Neuronal stem cell (in vitro differentiated cells): ENCODE measurements around the gene ATP6V1B1.
A peak's percentile ranks its signal among the peaks of the same experiment; 100 is the strongest.

Experiments used
- DNase-seq: peaks from one replicate; pipeline ENCODE4 v3.0.0-alpha.2; 2013; ENCODE audit warnings: low spot score
- H2AFZ ChIP-seq: one replicate; pipeline ENCODE4 v1.6.1; 2013; ENCODE audit warnings: mild to moderate bottlenecking, low read length, inconsistent platforms
- H2AK5ac ChIP-seq: 2 replicates; pipeline ENCODE4 v1.6.1; 2013; ENCODE audit warnings: low read depth, mild to moderate bottlenecking, inconsistent platforms, low read length, moderate library complexity, mixed read lengths
- H2BK120ac ChIP-seq: 2 replicates; pipeline ENCODE4 v1.6.1; 2013; ENCODE audit warnings: low read depth, mild to moderate bottlenecking, inconsistent platforms, low read length, moderate library complexity, mixed read lengths
- H2BK12ac ChIP-seq: one replicate; pipeline ENCODE4 v1.6.1; 2013; ENCODE audit warnings: low read length, inconsistent platforms
- H2BK15ac ChIP-seq: 2 replicates; pipeline ENCODE4 v1.6.1; 2013; ENCODE audit warnings: mild to moderate bottlenecking, low read length, inconsistent platforms, mixed read lengths
- H2BK5ac ChIP-seq: one replicate; pipeline ENCODE4 v1.6.1; 2013; ENCODE audit warnings: inconsistent platforms, mild to moderate bottlenecking, low read length, moderate library complexity
- H3K14ac ChIP-seq: one replicate; pipeline ENCODE4 v1.6.1; 2013; ENCODE audit warnings: low read length, inconsistent platforms
- H3K18ac ChIP-seq: 2 replicates; pipeline ENCODE4 v1.6.1; 2013; ENCODE audit warnings: low read length, inconsistent platforms
- H3K23ac ChIP-seq: 2 replicates; pipeline ENCODE4 v1.6.1; 2013; ENCODE audit warnings: low read depth, mild to moderate bottlenecking, mixed read lengths, low read length, inconsistent platforms; ENCODE audit not compliant: poor library complexity
- H3K27ac ChIP-seq: replicated peaks from 3 replicates; pipeline ENCODE4 v1.5.1; 2013; ENCODE audit warnings: low read length, inconsistent platforms
- H3K27me3 ChIP-seq, 3 experiments: 2 replicates each; pipeline ENCODE4 v1.6.1; 2013; ENCODE audit warnings: low read length in 3 of 3, mild to moderate bottlenecking in 2 of 3, inconsistent platforms in 1 of 3, low read depth in 1 of 3, mixed read lengths in 1 of 3, moderate library complexity in 1 of 3; ENCODE audit not compliant: control insufficient read depth in 3 of 3, insufficient read depth in 3 of 3
- H3K36me3 ChIP-seq, 2 donors: replicated peaks in 1 of 2; 2 replicates each; pipeline ENCODE4 v1.6.1; 2013; ENCODE audit warnings: low read length in 2 of 2; ENCODE audit not compliant: control insufficient read depth in 2 of 2, insufficient read depth in 2 of 2
- H3K4ac ChIP-seq: 2 replicates; pipeline ENCODE4 v1.6.1; 2013; ENCODE audit warnings: inconsistent platforms, mild to moderate bottlenecking, low read length, moderate library complexity
- H3K4me1 ChIP-seq, 2 donors: 1 replicate in 1 of 2; 2 replicates in 1 of 2; pipeline ENCODE4 v1.6.1; 2013; ENCODE audit warnings: low read length in 2 of 2, low read depth in 1 of 2; ENCODE audit not compliant: control insufficient read depth in 2 of 2, insufficient read depth in 1 of 2
- H3K4me2 ChIP-seq: one replicate; pipeline ENCODE4 v1.6.1; 2013; ENCODE audit warnings: mild to moderate bottlenecking, low read length, inconsistent platforms; ENCODE audit not compliant: insufficient read depth, poor library complexity, severe bottlenecking
- H3K4me3 ChIP-seq, 2 donors: 2 replicates each; pipeline ENCODE4 v1.5.1; 2013; ENCODE audit warnings: low read length in 2 of 2, mild to moderate bottlenecking in 2 of 2, inconsistent platforms in 1 of 2, moderate library complexity in 1 of 2
- H3K79me1 ChIP-seq: one replicate; pipeline ENCODE4 v1.6.1; 2013; ENCODE audit warnings: low read depth, mild to moderate bottlenecking, inconsistent platforms, low read length, moderate library complexity
- H3K9ac ChIP-seq: one replicate; pipeline ENCODE4 v1.6.1; 2013; ENCODE audit warnings: mild to moderate bottlenecking, low read depth, low read length, inconsistent platforms; ENCODE audit not compliant: poor library complexity
- H3K9me3 ChIP-seq, 2 donors: replicated peaks in 1 of 2; 2 replicates each; pipeline versions ENCODE3 to v1.6.1; 2013; ENCODE audit warnings: low read length in 2 of 2, mild to moderate bottlenecking in 2 of 2, inconsistent platforms in 1 of 2, low read depth in 1 of 2, mixed read lengths in 1 of 2, moderate library complexity in 1 of 2; ENCODE audit not compliant: control insufficient read depth in 2 of 2, insufficient read depth in 1 of 2
- H4K8ac ChIP-seq: one replicate; pipeline ENCODE4 v1.6.1; 2013; ENCODE audit warnings: low read depth, mild to moderate bottlenecking, inconsistent platforms, low read length, moderate library complexity
- H4K91ac ChIP-seq: one replicate; pipeline ENCODE4 v1.6.1; 2013; ENCODE audit warnings: low read length, low read depth, mild to moderate bottlenecking, inconsistent platforms; ENCODE audit not compliant: poor library complexity
- WGBS, 2 donors: extraction: QIAGEN DNeasy Blood & Tissue Kit; methylation state at CpG; one replicate each; pipeline ENCODE4 v1.1.7; 2013; ENCODE audit warnings: missing lambda C conversion rate in 2 of 2, mixed read lengths in 1 of 2; ENCODE audit not compliant: insufficient read length in 2 of 2, insufficient replicate concordance in 1 of 2; ENCODE audit errors: extremely low coverage in 2 of 2; 5-methylcytosine and 5-hydroxymethylcytosine counted together

Gene ATP6V1B1

GRCh38 chr2:70979180-70979488 is 43.4 kb downstream of the ATP6V1B1 start:
- H2BK5ac ChIP-seq, result no peak overlapping the region
- no peak overlapping the region for H4K91ac ChIP-seq
- H3K9me3 ChIP-seq, result no peaks in the 10 kb centered on the region
- H2BK12ac ChIP-seq, result no peak overlapping the region
- no peak overlapping the region for H3K23ac ChIP-seq
- no peaks in the 10 kb centered on the region for H3K79me1 ChIP-seq
- H3K36me3 ChIP-seq, result no peaks in the 10 kb centered on the region
- H2BK15ac ChIP-seq, result no peak overlapping the region
- no peak for DNase-seq
- no peak overlapping the region for H3K14ac ChIP-seq
- no peak overlapping the region for H3K27ac ChIP-seq
- no peak overlapping the region for H3K9ac ChIP-seq
- peak overlapping the region in 1 of 2 donors; percentile 79 for H3K4me3 ChIP-seq
- H3K18ac ChIP-seq, result no peak overlapping the region
- peaks cover 5 to 11% of the 10 kb centered on the region in 2 donors for H3K4me1 ChIP-seq
- H4K8ac ChIP-seq, result no peak overlapping the region
- H3K4me2 ChIP-seq, result peak overlapping the region; percentile 100
- no peak overlapping the region for H3K4ac ChIP-seq
- peaks cover 0 to 7% (median 0%) of the 10 kb centered on the region in 3 experiments for H3K27me3 ChIP-seq
- no peak overlapping the region for H2AK5ac ChIP-seq
- H2BK120ac ChIP-seq, result no peak overlapping the region
- no peak overlapping the region for H2AFZ ChIP-seq
- WGBS, 2 donors, result no CpG with 5 or more reads among the region's 19 CpGs

GRCh38 chr2:70979626-70980025 is 43.9 kb downstream of the ATP6V1B1 start:
- H3K14ac ChIP-seq, result no peak overlapping the region
- H2BK120ac ChIP-seq, result no peak overlapping the region
- peak overlapping the region; percentile 78 for H3K9ac ChIP-seq
- peaks cover 5 to 11% of the 10 kb centered on the region in 2 donors for H3K4me1 ChIP-seq
- peak overlapping the region; percentile 25 for H3K23ac ChIP-seq
- H2BK12ac ChIP-seq, result peak overlapping the region; percentile 64
- WGBS, 2 donors, result no CpG with 5 or more reads among the region's 9 CpGs
- DNase-seq, result no peak
- H3K79me1 ChIP-seq, result no peaks in the 10 kb centered on the region
- no peak overlapping the region for H2BK5ac ChIP-seq
- peak overlapping the region; percentile 4 for H3K18ac ChIP-seq
- H3K9me3 ChIP-seq, result no peaks in the 10 kb centered on the region
- H2AFZ ChIP-seq, result no peak overlapping the region
- H2AK5ac ChIP-seq, result peak overlapping the region; percentile 28
- peak overlapping the region; percentile 80 for H4K91ac ChIP-seq
- no peak overlapping the region for H4K8ac ChIP-seq
- H3K4ac ChIP-seq, result no peak overlapping the region
- H3K4me2 ChIP-seq, result no peak overlapping the region
- no peak overlapping the region for H3K27ac ChIP-seq
- H3K36me3 ChIP-seq, result peaks cover 0 to 3% of the 10 kb centered on the region in 2 donors
- H3K27me3 ChIP-seq, result peaks cover 0 to 7% (median 0%) of the 10 kb centered on the region in 3 experiments
- H3K4me3 ChIP-seq, result peak overlapping the region in 1 of 2 donors; percentile 37
- no peak overlapping the region for H2BK15ac ChIP-seq

GRCh38 chr2:70981421-70981820 is 45.7 kb downstream of the ATP6V1B1 start:
- DNase-seq, result no peak
- Histone ChIP-seq H2BK120ac (no peak overlapping the region), H3K4ac (no peak overlapping the region), H3K4me2 (no peak overlapping the region), H4K8ac (no peak overlapping the region), H3K4me3 (no peak overlapping the region), H3K36me3 (peaks cover 0 to 21% of the 10 kb centered on the region in 2 donors), H2AK5ac (no peak overlapping the region), H3K18ac (no peak overlapping the region), H2BK12ac (no peak overlapping the region), H3K9me3 (no peaks in the 10 kb centered on the region), H3K23ac (no peak overlapping the region), H3K9ac (no peak overlapping the region), H3K27me3 (peaks cover 0 to 7% (median 0%) of the 10 kb centered on the region in 3 experiments), H3K27ac (no peak overlapping the region), H4K91ac (no peak overlapping the region), H2AFZ (no peak overlapping the region), H2BK15ac (no peak overlapping the region), H3K79me1 (no peaks in the 10 kb centered on the region), H3K4me1 (peaks cover 5 to 6% of the 10 kb centered on the region in 2 donors), H2BK5ac (no peak overlapping the region), H3K14ac (no peak overlapping the region)
- no CpG with 5 or more reads among the region's 2 CpGs for WGBS, 2 donors

GRCh38 chr2:70981866-70982810 is 46.4 kb downstream of the ATP6V1B1 start:
- no peaks in the 10 kb centered on the region for H3K79me1 ChIP-seq
- DNase-seq, result no peak
- no peak overlapping the region for H3K23ac ChIP-seq
- H3K27ac ChIP-seq, result no peak overlapping the region
- H2AK5ac ChIP-seq, result no peak overlapping the region
- no peak overlapping the region for H4K8ac ChIP-seq
- no peak overlapping the region for H3K14ac ChIP-seq
- no peak overlapping the region for H3K4me3 ChIP-seq
- no peak overlapping the region for H3K4ac ChIP-seq
- no peak overlapping the region for H2BK15ac ChIP-seq
- H2AFZ ChIP-seq, result no peak overlapping the region
- H3K9me3 ChIP-seq, result no peaks in the 10 kb centered on the region
- H3K4me2 ChIP-seq, result no peak overlapping the region
- peaks cover 2 to 28% of the 10 kb centered on the region in 2 donors for H3K36me3 ChIP-seq
- H2BK120ac ChIP-seq, result no peak overlapping the region
- H3K18ac ChIP-seq, result no peak overlapping the region
- H2BK5ac ChIP-seq, result no peak overlapping the region
- H2BK12ac ChIP-seq, result no peak overlapping the region
- H4K91ac ChIP-seq, result no peak overlapping the region
- no peak overlapping the region for H3K9ac ChIP-seq
- peaks cover 0 to 7% (median 0%) of the 10 kb centered on the region in 3 experiments for H3K27me3 ChIP-seq
- no CpG with 5 or more reads among the region's 14 CpGs for WGBS, 2 donors
- peaks cover 4% of the 10 kb centered on the region in 2 donors for H3K4me1 ChIP-seq
